Dedifferentiated amniotic fluid mesenchymal stem cell (primary cell): ENCODE data around the gene RAF1.
A peak's percentile ranks its signal among the peaks of the same experiment; 100 is the strongest.
"Not testable (repeated sequence)": the region's sequence is repeated elsewhere in the genome, so short reads cannot be mapped to it uniquely, and the experiment has no call there.

Experiments
- DNase-seq: peaks from one replicate; pipeline ENCODE4 v3.0.0-alpha.2; 2016; ENCODE audit errors: extremely low spot score

Gene RAF1

DNA sequence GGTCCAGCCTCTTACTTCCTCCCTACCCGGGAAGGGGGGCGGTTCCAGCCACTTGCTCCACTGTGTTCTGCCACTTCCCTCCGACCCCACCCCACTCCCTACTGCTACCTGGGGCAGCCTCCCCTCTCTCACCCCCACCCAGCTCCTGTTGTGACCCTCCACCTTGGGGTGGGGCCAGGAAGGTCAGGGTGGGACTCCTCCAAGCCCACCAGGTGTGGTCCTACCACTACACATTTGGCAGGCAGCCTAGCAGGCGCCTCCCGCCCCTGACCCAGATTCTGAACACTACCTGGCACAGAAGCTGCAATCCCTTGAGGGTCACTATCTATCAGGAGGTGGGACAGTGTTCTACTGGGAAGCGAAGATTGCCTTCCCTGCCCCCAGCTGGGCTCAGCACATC, 13.7 kb upstream of the RAF1 start:
- DNase-seq, result no peak

DNA sequence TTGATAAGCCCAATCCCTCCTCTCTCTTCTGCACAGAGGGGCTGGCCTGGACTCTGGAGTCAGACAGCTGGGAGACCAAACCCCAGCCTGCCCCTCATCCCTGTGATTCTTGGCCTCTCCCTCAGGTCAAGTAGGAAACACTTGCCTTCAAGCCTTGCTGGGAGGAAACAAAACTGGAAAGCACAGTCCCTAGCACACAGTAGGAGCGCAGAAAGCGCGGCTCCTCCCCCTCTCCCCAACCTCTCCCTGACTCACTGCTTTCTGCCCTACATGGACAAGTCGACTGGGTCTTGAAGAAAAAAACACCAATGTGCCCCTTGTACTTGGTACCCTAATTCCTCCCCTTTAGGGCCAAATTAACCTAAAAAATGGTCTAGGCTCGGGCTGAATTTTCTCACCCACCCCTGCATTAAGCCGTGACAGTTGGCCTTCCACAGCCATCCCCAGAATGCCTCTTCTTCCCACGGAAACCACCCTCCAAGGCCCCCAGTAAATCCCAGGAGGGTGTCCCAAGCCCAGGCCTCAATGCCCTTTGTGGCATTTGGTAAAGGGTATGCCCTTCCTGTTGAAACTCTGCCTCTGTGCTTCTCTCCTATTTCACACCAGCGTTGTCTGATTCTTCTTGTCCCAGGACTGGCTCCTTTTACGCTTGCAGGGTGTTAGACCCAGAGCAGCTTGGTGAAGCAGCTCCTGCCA, 11.3 kb upstream of the RAF1 start:
- no peak for DNase-seq

DNA sequence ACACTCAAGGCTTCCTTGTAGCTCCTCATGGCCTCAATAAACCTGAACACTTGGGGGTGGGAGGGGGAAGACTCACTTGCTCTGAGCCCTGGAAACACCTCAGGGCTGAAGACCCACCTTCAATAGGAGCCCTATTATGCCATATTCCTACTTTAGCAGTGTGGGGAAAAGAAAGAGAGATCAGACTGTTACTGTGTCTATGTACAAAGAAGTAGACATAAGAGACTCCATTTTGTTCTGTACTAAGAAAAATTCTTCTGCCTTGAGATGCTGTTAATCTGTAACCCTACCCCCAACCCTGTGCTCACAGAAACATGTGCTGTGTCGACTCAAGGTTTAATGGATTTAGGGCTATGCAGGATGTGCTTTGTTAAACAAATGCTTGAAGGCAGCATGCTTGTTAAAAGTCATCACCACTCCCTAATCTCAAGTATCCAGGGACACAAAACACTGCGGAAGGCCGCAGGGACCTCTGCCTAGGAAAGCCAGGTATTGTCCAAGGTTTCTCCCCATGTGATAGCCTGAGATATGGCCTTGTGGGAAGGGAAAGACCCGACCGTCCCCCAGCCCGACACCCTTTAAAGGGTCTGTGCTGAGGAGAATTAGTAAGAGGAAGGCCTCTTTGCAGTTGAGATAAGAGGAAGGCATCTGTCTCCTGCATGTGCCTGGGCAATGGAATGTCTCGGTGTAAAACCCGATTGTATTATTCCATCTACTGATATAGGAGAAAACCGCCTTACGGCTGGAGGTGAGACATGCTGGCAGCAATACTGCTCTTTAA, 10.2 kb upstream of the RAF1 start:
- not testable (repeated sequence) for DNase-seq

DNA sequence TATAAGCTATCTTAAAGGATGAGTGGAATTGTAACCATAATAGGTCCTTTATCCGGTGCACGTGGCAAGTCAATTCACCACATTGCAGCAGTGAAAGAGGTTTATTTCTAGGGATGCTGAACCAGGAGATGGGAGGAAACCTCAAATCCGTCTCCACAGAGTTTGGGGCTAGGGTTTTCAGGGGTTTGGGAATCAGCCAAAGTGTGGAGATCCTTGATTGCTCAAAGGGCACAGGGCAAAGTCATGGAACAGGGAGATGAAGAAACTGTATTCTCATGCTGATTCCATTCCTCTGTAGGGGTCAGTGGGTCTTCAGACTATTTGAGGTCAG, 7.2 kb upstream of the RAF1 start:
- DNase-seq, result no peak

DNA sequence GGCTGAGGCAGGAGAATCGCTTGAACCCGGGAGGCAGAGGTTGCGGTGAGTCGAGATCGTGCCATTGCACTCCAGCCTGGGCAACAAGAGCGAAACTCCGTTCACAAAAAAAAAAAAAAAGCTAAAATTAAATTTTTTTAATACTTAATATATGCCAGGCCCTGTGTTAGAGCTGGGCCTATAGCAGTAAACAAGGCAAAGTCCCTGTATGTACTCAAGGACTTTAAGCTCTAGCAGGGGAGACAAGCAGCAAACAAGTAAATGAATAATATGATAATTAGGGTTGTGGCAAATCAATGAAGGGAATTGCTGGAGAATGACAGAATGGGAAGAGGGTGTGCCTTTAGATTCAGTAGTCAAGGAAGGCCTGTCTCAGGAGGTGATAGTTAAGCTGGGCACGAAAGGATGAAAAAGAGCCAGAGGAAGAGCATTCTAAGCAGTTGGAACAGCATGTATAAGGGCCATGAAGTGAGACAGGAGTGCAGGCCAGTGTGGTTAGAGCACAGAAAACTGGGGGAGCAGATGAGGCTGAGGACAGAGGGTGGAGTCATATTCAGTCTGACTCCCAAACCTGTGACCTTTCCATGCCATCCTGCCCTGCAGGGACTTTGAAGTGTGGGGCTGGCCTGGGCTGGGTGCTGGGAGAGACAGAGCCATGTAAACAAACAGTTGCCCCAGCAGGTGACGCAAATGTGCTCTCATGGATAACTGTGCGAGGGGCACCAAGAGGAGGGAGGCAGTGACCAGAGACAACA, 6.6 kb upstream of the RAF1 start:
- DNase-seq, result no peak

DNA sequence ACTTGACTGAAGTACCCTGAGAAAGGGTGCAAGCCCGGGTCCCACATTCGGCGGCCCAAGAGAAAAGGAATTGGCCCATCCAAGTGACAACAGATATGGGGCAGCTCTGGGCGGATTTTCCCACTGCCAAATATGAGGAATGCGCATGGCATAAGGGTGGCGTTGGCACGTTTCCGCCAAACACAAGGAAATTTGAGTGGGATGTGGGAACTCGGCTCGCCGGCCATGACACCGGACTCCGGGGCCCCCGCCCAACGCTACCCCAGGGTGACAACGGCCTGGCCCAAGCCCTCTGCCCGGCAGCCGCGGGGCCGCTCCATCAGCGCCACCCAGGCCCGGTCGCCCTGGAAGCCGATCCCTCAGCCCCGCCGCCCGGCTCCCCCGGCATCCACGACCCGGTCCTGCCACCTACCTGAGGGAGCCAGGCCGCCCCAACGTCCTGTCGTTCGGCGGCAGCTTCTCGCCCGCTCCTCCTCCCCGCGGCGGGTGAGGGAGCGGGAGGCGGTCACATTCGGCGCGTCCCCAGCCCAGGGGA, 449 bp downstream of the RAF1 start:
- peak; percentile 44 for DNase-seq

DNA sequence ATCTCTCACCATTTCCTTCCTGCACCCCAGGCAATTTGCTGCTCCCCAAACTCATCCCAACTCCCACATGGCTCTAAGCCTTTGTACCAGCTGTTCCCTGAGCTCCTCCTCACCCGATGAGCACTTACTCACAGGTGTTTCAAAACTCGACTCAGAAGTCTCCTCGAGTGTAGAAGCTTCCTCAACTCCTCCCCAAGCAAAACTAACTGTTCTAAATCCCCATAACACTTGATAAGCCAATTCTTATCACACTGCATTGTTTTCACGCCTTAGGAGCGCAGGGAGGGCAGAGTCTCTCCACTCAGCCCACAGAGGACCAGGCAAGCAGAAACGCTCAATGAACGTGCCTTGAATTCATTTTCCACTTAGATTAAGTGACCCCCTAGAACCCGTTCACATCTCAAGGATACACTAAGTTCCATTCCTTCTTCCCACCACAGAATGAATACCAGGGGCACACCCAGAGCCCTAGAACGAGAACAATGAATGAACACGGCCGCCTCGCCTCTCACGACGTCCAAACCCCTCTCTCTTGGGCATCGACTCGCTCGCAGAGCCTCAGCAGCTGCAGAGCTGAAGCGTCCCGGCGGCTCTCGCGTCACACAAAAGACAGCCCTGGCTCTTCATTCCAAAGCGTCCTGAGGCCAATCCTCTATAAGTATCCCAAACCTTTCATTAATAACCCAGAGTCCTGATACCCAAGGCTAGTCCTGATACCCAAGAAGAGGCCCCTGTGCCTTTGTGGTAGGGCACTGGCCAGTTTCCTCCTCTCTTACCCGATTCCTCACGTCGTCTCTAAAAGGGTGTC, 1.1 kb downstream of the RAF1 start:
- no peak for DNase-seq

DNA sequence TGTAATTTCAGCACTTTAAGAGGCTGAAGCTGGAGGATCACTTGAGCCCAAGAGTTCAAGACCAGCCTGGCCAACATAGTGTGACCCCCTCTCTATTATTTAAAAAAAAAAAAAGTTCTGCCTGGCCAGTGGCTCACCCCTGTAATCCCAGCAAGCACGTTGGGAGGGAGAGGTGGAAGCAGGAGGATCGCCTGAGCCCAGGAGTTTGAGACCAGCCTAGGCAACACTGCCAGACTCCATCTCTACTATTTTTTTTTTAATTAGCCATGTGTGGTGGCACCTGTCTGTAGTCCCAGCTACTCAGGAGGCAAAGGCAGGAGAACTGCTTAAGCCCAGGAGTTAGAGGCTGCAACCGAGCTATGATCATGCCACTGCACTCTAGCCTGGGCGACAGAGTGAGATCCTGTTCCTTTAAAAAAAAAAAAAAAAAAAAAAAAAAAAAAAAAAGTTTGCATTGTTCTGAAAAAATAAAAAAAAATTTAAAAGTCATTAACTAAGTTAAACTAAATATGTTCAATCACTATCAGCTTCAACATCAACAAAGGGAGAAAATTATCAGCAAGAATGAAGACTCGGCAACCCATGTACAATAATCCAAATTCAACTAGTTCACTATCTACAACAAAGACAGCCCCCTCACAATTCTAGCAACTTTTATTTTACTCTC, 1.9 kb downstream of the RAF1 start:
- DNase-seq, result no peak

DNA sequence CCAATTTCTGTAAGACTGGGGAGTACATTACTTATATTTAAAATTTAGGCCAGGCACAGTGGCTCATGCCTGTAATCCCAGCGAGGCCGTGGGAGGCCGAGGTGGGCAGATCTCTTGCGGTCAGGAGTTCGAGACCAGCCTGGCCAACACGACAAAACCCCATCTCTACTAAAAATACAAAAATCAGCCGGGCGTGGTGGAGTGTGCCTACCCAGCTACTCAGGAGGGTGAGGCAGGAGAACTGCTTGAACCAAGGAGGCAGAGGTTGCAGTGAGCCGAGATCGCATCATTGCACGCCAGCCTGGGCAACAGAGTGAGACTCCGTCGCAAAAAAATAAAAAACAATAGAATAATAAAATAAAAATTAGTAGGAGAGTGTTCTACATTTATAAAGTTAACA, 2.5 kb downstream of the RAF1 start:
- not testable (repeated sequence) for DNase-seq

DNA sequence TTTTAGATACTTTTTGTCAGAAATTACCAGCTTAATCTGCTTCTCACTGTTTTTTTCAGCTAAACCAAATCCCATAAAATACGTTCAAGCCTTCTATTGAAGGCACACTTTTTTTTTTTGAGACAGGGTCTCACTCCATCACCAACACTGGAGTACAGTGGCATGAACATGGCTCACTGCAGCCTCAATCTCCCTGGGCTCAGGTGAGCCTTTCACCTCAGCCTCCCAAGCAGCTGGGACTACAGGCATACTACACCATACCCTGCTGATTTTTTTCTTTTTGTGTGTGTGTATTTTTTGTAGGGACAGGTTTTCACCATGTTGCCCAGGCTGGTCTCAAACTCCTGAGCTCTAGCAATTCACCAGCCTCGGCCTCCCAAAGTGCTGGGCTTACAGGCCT, 3.7 kb downstream of the RAF1 start:
- DNase-seq, result no peak

DNA sequence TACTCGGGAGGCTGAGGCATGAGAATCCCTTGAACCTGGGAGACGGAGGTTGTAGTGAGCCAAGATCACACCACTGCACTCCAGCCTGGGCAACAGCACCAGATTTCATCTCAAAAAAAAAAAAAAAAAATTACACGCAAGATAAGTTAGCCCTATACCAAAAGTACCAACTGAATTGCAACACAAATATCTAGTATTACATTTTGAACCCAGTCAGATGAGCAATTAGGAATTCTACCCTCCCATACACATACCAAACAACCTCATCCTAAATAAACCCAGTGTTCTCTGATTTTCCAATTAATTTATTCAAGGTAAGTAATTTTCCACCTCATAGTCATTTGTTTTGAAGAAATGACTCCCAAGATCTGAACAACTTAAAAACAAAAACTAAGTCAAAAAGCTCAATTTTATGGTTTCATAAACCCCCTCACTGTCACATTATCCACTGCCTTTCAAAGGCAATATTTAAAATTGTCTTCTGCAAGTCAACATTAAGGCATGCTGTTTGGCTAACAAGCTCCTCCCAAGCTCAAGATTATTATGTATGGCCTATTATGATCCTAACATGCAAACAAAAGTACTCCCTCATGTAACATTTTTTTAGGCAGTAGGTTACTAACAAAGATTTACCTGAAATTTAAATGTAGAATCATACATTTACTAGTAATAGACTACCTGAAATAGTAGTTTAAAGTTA, 4.5 kb downstream of the RAF1 start:
- no peak for DNase-seq

DNA sequence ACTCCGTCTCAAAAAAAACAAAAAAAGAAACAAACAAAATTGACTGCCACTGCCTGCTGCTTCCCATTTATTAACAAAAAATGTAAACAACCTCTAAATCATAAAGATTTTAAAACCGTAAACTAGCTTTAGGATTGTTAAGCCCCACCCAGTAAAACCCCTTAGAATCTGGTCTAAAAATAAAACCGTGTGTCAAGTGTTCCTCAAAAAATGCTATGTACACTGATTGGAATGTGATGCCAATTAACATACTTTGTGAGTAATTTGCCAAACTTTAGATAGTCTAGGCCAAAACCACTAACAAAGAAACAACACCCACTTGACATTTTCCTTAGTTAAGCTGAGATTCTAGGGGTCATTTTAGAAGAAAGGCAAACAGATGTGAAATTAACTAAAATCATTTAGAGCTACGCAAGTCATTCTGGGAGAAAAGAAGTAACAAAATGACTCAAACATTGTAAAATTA, 5.3 kb downstream of the RAF1 start:
- DNase-seq, result peak; percentile 97

DNA sequence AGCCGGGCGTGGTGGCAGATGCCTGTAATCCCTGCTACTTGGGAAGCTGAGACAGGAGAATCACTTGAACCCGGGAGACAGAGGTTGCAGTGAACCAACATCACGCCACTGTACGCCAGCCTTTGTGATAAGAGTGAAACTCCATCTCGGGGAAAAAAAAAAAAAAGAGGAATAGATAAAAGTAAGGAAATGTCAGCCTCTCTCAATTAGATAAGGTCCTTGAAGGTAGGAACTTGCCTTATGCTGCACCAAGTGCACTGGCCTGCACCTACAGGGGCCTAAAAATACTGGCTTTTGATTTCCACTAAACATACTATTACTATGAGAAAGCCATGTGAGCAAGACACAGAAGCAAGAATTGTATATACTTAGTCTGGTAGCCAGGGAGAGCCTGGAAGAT, 7.1 kb downstream of the RAF1 start:
- DNase-seq, result no peak

DNA sequence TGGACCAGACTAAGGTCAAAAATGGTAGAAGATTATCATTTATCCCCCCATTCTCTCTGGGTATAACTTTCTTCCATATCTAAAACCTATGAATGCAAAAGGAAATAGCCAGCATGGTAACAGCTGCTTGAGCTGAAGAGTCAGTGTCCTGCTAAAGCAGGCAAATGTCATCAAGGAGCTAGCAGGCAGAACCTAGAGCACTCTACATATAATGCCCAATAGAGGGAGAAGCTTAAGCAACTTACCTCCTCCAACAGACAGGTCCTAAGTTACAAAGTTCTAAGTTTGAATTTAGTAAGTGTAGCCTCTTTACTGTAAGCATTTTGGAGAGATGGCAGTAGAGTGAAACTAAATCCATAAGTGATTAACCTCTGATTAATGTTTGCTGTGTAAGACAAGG, 7.7 kb downstream of the RAF1 start:
- DNase-seq, result no peak

DNA sequence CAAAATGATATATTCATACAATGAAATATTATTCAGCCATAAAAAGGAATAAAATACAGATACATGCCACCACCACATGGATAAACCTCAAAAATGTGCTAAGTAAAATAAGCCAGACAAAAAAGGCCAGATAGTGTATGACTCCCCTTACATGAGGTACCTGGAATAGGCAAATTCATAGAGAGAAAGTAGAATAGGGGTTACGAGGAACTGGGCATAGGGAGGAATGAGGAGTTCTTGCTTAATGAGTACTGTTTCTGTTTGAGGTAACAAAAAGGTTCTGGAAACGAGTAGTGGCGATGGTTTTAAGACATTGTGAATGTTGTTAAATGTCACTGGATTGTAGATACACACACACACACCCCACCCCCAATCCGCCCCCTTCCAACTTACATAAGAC, 8.2 kb downstream of the RAF1 start:
- DNase-seq, result no peak

DNA sequence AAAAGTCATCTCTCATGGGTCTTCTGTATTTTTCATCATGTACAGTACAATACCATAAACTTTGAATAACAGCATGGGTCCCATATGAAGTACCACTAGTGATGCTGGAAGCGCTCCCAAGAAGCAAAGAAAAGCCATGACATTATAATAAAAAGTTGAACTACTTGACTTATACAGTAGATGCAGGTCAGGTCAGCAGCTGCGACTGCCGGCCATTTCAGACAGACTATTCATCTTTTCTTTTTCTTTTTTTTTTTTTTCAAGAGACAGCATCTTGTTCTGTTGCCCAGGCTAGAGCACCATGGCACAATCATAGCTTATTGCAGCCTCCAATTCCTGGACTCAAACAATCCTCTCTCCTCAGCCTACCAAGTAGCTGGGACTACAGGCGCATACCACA, 10.2 kb downstream of the RAF1 start:
- DNase-seq, result no peak

DNA sequence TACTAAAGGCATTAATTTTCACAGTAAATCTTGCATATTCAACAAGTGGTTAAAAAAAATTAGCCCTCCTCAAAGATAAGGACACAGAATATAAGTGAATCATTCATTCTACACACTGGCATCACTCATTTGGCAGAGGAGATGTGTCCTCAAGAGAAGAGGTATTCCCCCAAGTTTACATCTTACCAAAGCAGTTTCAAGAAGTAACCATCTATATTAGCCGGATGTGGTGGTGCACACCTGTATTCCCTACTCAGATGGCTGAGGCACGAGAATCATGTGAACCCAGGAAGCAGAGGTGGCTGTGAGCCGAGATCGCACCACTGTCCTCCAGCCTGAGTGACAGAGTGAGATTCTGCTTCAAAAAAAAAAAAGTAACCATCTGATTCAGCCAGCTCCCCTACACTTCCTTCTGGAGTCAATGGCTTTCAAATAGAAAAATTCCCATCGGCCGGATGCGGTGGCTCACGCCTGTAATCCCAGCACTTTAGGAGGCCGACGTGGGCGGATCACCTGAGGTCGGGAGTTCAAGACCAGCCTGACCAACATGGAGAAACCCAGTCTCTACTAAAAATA, 15.4 kb downstream of the RAF1 start:
- no peak for DNase-seq

DNA sequence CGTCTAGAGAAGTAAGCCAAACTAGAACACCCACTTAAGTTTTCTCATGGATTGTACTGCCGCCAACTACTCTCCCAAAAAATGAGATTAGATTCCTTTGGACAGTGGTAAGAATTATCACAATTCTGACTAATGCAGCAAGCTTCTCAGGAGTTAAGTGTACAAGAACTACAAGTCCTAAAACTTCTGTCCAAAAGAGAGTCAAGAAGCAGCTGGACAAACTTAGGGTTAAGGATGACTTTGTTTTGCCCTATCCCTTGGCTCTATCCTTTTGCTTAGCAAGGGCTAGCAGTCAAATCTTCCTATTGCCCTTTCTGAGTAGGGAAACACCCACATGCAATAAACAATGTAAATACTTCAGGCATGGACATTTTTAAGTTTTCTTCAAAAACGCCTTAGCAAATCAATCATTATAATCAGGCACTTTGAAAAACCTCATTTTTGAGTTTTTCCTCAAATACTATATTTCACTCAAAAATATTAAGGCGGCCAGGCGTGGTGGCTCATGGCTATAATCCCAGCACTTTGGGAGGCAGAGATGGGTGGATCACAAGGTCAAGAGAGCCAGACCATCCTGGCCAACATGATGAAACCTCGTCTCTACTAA, 19.5 kb downstream of the RAF1 start:
- peak; percentile 59 for DNase-seq

DNA sequence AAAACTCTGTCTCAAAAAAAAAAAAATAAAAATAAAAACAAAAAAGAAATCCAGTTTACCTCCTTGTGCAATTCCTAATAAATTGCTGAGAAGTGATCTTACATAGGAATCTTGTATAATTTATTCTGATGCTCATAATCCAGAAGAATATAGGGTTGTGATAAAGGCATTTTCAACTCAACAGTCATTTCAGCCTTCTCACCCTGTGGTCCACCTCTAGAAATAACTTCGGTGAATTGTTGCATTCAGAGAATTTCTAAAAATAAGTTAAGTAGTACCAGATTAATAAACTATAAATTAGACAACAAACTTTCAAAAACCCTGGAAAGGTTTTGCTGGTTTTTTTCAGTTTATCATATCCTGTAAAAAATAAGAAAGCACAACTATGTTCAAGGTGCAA, 20.2 kb downstream of the RAF1 start:
- DNase-seq, result no peak

DNA sequence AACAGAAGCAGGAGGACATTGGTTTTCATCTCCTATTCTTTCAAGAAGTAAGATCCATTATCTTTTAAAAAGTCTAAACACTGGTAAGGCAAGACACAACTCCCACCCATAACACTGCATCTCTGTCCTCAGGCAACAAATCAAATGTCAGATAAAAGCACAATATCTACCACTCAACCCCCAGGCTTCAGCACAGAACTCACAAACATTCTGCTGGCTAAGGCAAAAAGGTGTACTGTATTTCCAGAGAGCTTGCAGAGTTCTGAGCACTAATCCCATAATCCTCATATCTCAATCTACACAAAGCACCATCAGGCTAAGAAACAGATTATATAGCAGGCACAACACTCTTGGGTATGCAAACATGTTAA, 20.9 kb downstream of the RAF1 start:
- no peak for DNase-seq
